Measurements from ENCODE around the gene SYNM.

SYNM gene

DNA sequence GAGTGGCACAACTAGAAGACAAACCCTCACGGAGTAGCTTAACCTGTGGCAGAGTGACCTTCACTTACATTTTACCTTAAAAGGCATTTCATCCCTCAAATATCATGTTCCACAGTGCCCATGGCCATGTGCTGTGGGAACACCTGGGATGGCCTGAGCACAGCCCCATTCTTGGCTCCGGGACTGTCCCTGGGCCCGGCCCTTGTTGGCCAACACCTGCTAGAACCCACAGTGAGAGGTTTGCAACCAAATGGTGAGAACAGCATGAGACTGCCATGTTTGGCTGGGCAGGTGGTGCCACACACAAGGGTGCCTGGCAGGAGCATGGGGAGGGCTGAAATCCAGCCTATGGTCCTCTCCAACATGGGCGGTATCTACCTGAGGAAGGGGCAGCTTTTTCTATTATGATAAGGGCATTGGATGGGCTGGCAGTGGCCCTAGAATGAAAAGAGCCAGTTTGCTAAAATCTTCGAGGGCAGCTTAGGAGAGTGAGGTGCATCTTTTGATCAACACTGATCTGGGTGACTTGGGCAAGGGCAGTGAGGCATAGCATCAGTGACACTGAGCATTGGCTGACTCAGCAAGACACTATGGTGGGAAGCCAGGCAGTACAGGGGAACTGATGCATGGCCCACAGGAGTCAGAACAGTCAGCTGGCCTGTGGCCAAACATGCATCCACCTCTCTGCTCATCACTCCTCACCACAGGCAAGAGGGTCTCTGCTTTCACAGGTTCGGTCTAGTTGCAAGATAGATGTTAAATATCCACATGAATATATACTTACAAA lies 53.9 kb downstream of the SYNM start:
- no peak for DNase-seq (ENCODE audit: low read depth)
- TF ChIP-seq, protein P1, sequence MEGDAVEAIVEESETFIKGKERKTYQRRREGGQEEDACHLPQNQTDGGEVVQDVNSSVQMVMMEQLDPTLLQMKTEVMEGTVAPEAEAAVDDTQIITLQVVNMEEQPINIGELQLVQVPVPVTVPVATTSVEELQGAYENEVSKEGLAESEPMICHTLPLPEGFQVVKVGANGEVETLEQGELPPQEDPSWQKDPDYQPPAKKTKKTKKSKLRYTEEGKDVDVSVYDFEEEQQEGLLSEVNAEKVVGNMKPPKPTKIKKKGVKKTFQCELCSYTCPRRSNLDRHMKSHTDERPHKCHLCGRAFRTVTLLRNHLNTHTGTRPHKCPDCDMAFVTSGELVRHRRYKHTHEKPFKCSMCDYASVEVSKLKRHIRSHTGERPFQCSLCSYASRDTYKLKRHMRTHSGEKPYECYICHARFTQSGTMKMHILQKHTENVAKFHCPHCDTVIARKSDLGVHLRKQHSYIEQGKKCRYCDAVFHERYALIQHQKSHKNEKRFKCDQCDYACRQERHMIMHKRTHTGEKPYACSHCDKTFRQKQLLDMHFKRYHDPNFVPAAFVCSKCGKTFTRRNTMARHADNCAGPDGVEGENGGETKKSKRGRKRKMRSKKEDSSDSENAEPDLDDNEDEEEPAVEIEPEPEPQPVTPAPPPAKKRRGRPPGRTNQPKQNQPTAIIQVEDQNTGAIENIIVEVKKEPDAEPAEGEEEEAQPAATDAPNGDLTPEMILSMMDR (IDR thresholded peaks at IDR 0.05; ENCODE audit: control insufficient read depth, insufficient read depth, low read depth, low read length, missing control alignments): no peak
- H3K4me3 ChIP-seq (ENCODE audit: control insufficient read depth, low read depth, low read length): no peak overlapping the region

DNA sequence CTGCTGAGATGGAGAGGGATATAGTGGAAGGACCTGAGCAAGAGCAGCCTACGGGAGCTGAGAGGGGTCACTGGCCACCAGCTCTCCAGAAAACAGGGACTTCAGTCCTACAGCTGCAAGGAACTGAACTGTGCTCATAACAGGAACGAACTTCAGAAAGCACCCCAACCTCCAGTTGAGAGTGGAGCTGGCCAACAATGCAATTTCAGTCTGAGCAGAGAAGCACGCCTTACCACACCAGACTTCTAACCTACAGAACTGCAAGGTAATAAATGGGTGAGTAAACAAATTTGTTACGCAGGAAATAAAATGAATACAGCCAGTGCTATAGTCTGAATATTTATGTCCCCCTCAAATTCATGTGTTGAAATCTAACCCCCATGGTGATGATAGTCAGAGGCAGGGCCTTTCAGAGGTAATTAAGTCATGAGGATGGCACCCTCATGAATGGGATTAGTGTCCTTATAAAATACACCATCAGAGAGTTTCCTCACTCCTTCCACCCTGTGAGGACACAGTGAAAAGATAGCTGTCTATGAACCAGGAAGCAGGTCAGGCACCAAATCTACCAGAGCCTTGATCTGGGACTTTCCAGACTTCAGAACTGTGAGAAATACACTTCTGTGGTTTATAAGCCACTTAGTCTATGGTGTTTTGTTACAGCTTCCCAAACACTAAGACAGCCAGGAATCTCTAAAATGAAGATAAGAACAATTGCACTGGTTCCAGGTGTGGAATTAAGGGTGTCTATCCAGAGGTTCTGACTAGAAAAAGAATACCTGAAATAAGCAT lies 58.6 kb downstream of the SYNM start:
- no peak for DNase-seq (ENCODE audit: low read depth)
- TF ChIP-seq, protein P1 (IDR thresholded peaks at IDR 0.05; ENCODE audit: control insufficient read depth, insufficient read depth, low read depth, low read length, missing control alignments): no peak
- no peak overlapping the region for H3K4me3 ChIP-seq (ENCODE audit: control insufficient read depth, low read depth, low read length)

DNA sequence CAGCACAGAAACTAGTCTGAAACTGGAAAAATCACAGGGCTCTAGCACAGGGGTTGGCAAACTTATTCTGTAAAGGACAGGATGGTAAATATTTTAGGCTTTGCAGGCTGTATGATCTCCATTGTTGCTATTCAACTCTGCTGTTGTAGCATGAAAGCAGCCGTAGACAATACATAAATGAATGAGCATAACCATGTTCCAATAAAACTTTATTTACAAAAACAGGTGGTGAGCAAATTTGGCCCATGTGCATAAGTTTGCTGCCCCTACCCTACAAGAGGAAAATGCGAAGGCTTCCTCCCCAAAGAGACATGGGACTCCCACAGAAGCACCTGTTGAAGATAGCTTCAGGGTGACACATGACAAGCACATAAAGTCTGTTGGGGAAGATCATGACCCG lies 59.2 kb downstream of the SYNM start:
- DNase-seq (ENCODE audit: low read depth): no peak
- no peak overlapping the region for H3K4me3 ChIP-seq (ENCODE audit: control insufficient read depth, low read depth, low read length)
- TF ChIP-seq, protein P1 (IDR thresholded peaks at IDR 0.05; ENCODE audit: control insufficient read depth, insufficient read depth, low read depth, low read length, missing control alignments): no peak

DNA sequence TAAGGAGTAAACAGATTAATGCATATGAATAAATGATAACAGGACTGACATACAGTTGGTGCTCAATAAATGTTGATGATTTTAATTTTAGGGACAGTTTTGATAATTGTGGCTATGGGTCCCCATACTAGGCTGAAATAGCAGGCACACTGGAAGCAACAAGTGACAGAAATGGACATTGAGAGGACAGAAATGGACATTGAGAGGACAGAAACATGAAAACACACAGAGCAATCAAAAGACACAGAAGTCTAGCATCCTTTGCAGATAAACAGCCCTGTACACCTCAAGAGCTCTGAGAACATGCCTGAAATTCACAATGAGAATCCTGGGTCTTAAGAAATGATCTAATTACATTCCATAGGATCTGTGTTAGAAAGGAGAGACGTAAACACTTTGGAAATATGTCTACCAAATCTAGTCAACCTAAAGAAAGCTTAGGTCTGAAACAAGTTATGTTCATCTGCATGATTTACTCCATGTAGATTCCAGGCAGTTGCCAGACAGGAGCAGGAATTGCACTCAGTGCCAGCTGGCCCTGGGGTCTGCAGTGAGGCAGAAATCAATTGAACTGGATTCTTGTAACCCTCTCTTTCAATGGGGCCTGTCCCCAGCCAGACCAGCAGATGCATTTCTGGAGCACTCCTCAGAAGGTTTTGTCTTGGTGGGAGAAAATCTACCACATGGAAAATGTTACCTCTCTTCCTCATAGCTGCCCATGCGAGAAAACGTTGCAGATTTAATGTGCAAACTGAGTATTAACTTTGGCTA lies 60.3 kb downstream of the SYNM start:
- no peak overlapping the region for H3K4me3 ChIP-seq (ENCODE audit: control insufficient read depth, low read depth, low read length)
- DNase-seq (ENCODE audit: low read depth): no peak
- TF ChIP-seq, protein P1 (IDR thresholded peaks at IDR 0.05; ENCODE audit: control insufficient read depth, insufficient read depth, low read depth, low read length, missing control alignments): no peak

DNA sequence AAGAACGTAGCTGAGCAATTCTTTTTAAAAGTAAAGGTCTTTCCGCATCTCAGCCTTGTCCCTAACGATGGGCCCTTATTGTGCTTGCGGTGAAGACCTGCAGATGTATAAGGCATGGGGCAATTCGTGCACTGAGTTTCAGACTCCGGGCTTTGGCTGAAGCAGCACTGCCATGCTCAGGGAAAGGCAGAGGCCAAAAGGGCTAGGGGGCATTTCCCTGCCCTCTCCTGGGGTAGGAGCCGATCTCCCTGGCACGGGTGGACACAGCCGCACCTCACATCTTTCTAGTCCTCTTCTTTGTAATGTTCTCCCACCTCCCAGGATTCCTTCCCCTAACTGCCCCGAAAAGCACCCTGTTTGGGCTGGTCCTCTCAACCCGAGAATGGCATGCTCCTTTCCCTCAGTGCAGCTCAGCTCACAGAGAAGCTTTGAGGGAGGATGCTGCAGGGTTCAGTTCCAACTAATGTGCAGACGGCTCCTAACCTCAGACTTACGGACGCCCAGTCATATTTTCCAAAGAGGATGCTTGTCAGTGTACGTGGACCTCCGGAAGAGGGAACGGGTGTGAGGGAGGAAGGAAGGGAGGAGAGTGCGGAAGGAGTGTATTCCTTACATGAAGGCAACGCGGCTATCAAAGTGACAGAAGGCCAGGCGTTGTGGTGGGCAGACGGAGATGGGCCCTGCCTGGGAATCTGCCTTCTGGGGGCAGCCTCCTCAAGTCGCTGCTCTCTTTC lies 61.2 kb downstream of the SYNM start:
- H3K4me3 ChIP-seq (ENCODE audit: control insufficient read depth, low read depth, low read length): no peak overlapping the region
- DNase-seq (ENCODE audit: low read depth): no peak
- TF ChIP-seq, protein P1 (IDR thresholded peaks at IDR 0.05; ENCODE audit: control insufficient read depth, insufficient read depth, low read depth, low read length, missing control alignments): no peak

DNA sequence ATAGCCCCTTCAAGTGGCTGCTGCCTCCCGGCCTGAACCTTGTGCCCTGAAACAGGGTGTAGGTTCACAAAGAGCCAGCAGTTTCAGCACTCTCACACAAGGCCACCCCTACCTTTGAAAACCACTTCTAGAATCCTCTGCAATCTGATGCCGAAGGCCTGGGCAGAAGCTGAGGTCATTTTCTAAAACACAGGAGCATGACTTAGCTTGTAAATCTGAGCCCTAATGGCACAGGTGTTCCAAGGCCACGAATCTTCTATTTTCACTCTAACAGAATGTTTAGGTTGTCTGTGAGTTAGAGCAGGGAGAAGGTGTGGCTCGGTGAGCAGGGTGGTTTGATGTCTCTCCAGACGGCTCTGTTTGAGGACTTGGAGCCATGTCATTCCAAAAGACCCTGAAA lies 62.3 kb downstream of the SYNM start:
- no peak for DNase-seq (ENCODE audit: low read depth)
- TF ChIP-seq, protein P1 (IDR thresholded peaks at IDR 0.05; ENCODE audit: control insufficient read depth, insufficient read depth, low read depth, low read length, missing control alignments): no peak
- no peak overlapping the region for H3K4me3 ChIP-seq (ENCODE audit: control insufficient read depth, low read depth, low read length)
